ENCODE data around the gene SERGEF.
"Not testable (repeated sequence)": the region's sequence is repeated elsewhere in the genome, so short reads cannot be mapped to it uniquely, and the experiment has no call there.

SERGEF gene

DNA sequence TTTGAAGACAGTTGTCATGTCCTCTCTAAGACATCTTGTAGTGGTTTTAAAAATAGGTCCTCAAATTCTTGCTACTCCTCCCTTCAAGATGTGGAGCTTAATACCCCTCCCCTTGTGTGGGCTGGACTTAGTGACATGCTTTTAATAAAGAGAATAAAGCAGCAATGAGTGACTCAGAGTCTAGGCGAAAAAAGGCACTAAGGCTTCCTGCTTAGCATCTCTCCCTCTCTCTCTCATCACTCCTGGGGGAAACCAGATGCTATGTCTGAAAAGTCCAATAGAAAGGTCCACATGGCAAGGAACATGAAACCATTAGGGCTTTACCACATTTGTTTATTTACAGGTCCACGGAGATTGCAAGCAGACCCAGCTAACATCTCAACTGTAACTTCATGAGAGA lies 11.7 kb downstream of the SERGEF start:
- no peaks in the 10 kb centered on the region for H3K9me3 ChIP-seq (ENCODE audit: control insufficient read depth in 5 of 5, low read length in 5 of 5)
- no peak overlapping the region for H3K9ac ChIP-seq (ENCODE audit: low read length in 5 of 5)
- H3K4me1 ChIP-seq (ENCODE audit: control insufficient read depth in 5 of 5, insufficient read depth in 5 of 5, low read length in 5 of 5), result peaks cover 0 to 2% (median 0%) of the 10 kb centered on the region in 5 donors
- H3K27ac ChIP-seq (ENCODE audit: low read depth, low read length), result no peak overlapping the region
- H3K36me3 ChIP-seq (ENCODE audit: control insufficient read depth in 5 of 5, insufficient read depth in 5 of 5, low read length in 5 of 5), result peaks cover 31 to 58% (median 39%) of the 10 kb centered on the region in 5 donors
- no peaks in the 10 kb centered on the region for H3K27me3 ChIP-seq (ENCODE audit: control insufficient read depth in 5 of 5, insufficient read depth in 4 of 5, low read length in 5 of 5)
- no peak overlapping the region for H3K4me3 ChIP-seq (ENCODE audit: low read depth in 1 of 5, low read length in 5 of 5)

DNA sequence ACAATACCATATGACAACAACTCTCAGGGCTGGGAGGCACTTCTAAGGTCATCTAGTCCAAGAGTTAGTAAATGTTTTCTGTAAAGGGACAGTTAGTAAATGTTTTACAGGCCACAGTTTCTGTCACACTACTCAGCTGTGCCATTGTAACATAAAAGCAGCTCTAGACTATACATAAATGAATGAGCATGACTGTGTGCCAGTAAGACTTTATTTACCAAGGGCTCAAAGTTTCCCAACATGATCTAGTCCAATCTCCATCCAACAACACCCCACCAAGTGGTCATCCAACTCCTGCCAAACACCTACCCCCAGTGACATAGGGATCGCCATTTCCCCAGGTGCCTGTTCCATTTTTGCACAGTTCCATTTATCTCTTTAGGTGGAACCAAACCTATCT lies 12.1 kb downstream of the SERGEF start:
- H3K27me3 ChIP-seq (ENCODE audit: control insufficient read depth in 5 of 5, insufficient read depth in 4 of 5, low read length in 5 of 5), result no peaks in the 10 kb centered on the region
- H3K36me3 ChIP-seq (ENCODE audit: control insufficient read depth in 5 of 5, insufficient read depth in 5 of 5, low read length in 5 of 5), result peaks cover 31 to 61% (median 40%) of the 10 kb centered on the region in 5 donors
- no peak overlapping the region for H3K9ac ChIP-seq (ENCODE audit: low read length in 5 of 5)
- no peak overlapping the region for H3K27ac ChIP-seq (ENCODE audit: low read depth, low read length)
- H3K4me1 ChIP-seq (ENCODE audit: control insufficient read depth in 5 of 5, insufficient read depth in 5 of 5, low read length in 5 of 5), result peaks cover 0 to 2% (median 0%) of the 10 kb centered on the region in 5 donors
- H3K9me3 ChIP-seq (ENCODE audit: control insufficient read depth in 5 of 5, low read length in 5 of 5), result no peaks in the 10 kb centered on the region
- H3K4me3 ChIP-seq (ENCODE audit: low read depth in 1 of 5, low read length in 5 of 5), result no peak overlapping the region

DNA sequence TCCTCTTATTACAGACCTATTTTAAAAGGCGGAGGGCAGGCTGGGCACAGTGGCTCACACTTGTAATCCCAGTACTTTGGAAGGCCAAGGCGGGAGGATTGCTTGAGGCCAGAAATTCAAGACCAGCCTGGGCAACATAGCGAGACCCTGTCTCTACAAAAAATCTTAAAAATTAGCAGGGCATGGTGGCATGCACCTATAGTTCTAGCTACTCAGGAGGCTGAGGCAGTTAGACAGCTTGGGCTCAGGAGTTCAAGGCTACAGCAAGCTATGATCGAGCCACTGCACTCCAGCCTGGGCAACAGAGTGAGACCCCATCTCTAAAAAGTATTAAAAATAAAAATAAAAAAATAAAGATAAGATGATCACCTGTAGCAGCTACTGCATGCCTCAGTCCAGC lies 12.7 kb downstream of the SERGEF start:
- not testable (repeated sequence) for H3K27me3 ChIP-seq (ENCODE audit: control insufficient read depth in 5 of 5, insufficient read depth in 4 of 5, low read length in 5 of 5); H3K4me3 ChIP-seq (ENCODE audit: low read depth in 1 of 5, low read length in 5 of 5); H3K9ac ChIP-seq (ENCODE audit: low read length in 5 of 5); H3K9me3 ChIP-seq (ENCODE audit: control insufficient read depth in 5 of 5, low read length in 5 of 5); H3K4me1 ChIP-seq (ENCODE audit: control insufficient read depth in 5 of 5, insufficient read depth in 5 of 5, low read length in 5 of 5); H3K27ac ChIP-seq (ENCODE audit: low read depth, low read length)
- peaks cover 35 to 60% (median 41%) of the 10 kb centered on the region in 5 donors for H3K36me3 ChIP-seq (ENCODE audit: control insufficient read depth in 5 of 5, insufficient read depth in 5 of 5, low read length in 5 of 5)

DNA sequence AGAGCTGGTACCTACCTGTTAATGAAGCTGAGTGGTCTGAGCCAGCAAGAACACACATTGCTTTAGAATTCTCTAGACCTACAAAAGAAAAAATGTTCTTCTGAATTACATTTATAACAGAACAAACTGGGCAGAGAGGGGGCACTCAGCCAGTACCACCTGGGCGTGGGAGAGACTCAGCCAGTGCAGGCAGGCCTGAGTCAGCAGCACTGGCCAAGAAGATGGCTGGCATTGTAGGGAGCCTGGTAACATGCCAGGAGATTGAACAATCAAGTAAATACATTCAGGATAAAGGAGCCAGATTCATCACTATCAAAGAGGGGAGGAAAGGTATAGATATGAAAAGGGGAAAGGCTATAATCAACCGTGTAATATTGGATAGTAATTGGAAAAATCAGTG lies 19.9 kb downstream of the SERGEF start:
- Histone ChIP-seq H3K9me3 (ENCODE audit: control insufficient read depth in 5 of 5, low read length in 5 of 5) (no peaks in the 10 kb centered on the region), H3K36me3 (ENCODE audit: control insufficient read depth in 5 of 5, insufficient read depth in 5 of 5, low read length in 5 of 5) (peaks cover 13 to 35% (median 26%) of the 10 kb centered on the region in 5 donors), H3K27me3 (ENCODE audit: control insufficient read depth in 5 of 5, insufficient read depth in 4 of 5, low read length in 5 of 5) (no peaks in the 10 kb centered on the region), H3K9ac (ENCODE audit: low read length in 5 of 5) (no peak overlapping the region), H3K4me1 (ENCODE audit: control insufficient read depth in 5 of 5, insufficient read depth in 5 of 5, low read length in 5 of 5) (no peaks in the 10 kb centered on the region), H3K4me3 (ENCODE audit: low read depth in 1 of 5, low read length in 5 of 5) (no peak overlapping the region), H3K27ac (ENCODE audit: low read depth, low read length) (no peak overlapping the region)

DNA sequence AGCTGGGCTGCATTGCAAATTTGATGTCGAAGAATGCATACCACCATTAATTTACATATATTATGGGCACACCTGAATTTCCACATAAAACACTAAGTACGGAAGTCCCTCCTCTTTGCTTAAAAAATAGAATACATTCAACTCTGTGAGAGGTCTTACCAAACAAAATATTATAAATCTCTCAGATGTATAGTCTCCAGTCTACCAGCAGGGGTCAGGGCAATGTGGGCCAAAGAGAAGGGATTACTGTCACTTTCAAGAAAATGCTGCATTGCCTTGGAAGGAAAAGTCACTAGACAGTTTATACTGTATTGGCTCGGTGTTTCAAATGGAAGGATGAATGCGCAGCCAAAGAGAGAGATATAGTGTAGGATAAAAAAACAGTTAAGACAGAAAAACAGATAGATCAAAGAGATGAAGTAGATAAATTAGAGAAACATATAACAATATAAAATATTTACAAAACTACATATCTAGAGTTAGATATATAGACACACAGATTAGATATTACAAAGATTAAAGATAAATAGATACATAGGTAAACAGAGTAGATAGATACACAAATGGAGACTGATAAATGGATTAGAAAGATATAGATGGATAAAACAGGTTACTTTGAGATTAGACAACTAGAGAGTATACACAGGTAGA lies 20.9 kb downstream of the SERGEF start:
- Histone ChIP-seq H3K9ac (ENCODE audit: low read length in 5 of 5) (no peak overlapping the region), H3K4me1 (ENCODE audit: control insufficient read depth in 5 of 5, insufficient read depth in 5 of 5, low read length in 5 of 5) (no peaks in the 10 kb centered on the region), H3K27me3 (ENCODE audit: control insufficient read depth in 5 of 5, insufficient read depth in 4 of 5, low read length in 5 of 5) (no peaks in the 10 kb centered on the region), H3K36me3 (ENCODE audit: control insufficient read depth in 5 of 5, insufficient read depth in 5 of 5, low read length in 5 of 5) (peaks cover 23 to 42% (median 35%) of the 10 kb centered on the region in 5 donors), H3K4me3 (ENCODE audit: low read depth in 1 of 5, low read length in 5 of 5) (no peak overlapping the region), H3K9me3 (ENCODE audit: control insufficient read depth in 5 of 5, low read length in 5 of 5) (no peaks in the 10 kb centered on the region), H3K27ac (ENCODE audit: low read depth, low read length) (no peak overlapping the region)

DNA sequence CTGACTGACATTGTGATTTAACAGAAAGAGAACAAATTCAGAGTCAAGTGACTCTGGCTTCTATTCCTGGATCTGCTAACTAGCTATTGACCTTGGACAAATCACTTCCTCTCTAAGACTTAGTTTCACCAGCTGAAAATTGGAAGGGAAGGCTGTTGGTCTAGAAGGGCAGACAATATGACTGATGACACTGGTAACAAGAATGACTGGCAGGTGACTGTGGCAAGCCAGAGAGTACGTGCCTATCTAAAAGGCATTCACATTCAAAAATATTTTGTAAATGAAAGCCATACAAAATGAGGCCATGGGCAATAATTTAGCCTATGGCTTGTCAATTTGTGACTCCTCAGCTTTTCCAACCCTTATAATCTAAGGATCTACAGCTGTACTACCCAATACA lies 23.5 kb downstream of the SERGEF start:
- Histone ChIP-seq H3K27me3 (ENCODE audit: control insufficient read depth in 5 of 5, insufficient read depth in 4 of 5, low read length in 5 of 5) (no peaks in the 10 kb centered on the region), H3K9me3 (ENCODE audit: control insufficient read depth in 5 of 5, low read length in 5 of 5) (no peaks in the 10 kb centered on the region), H3K4me3 (ENCODE audit: low read depth in 1 of 5, low read length in 5 of 5) (no peak overlapping the region), H3K36me3 (ENCODE audit: control insufficient read depth in 5 of 5, insufficient read depth in 5 of 5, low read length in 5 of 5) (peaks cover 19 to 42% (median 38%) of the 10 kb centered on the region in 5 donors), H3K27ac (ENCODE audit: low read depth, low read length) (no peak overlapping the region), H3K9ac (ENCODE audit: low read length in 5 of 5) (no peak overlapping the region), H3K4me1 (ENCODE audit: control insufficient read depth in 5 of 5, insufficient read depth in 5 of 5, low read length in 5 of 5) (no peaks in the 10 kb centered on the region)

DNA sequence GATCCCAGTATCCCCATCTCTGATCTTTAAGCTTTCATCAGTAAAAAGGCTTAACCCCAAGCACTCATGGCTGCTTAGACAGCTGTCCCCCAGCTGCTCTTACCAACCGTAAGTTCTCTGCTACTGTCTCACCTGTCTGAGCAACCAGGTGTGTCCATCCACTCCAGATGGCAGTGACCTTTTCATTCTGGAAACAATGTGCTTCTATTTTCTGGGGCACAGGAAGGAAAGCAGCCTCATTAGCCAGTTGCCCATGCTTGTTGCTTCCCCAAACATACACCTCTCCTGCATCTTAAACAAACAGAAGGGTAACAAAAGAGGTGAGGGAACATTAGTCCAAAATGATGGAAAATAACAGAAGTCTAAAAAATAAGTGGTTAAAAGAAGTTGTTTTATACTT lies 24.4 kb downstream of the SERGEF start:
- Histone ChIP-seq H3K27me3 (ENCODE audit: control insufficient read depth in 5 of 5, insufficient read depth in 4 of 5, low read length in 5 of 5) (no peaks in the 10 kb centered on the region), H3K36me3 (ENCODE audit: control insufficient read depth in 5 of 5, insufficient read depth in 5 of 5, low read length in 5 of 5) (peaks cover 19 to 42% (median 37%) of the 10 kb centered on the region in 5 donors), H3K4me3 (ENCODE audit: low read depth in 1 of 5, low read length in 5 of 5) (no peak overlapping the region)

DNA sequence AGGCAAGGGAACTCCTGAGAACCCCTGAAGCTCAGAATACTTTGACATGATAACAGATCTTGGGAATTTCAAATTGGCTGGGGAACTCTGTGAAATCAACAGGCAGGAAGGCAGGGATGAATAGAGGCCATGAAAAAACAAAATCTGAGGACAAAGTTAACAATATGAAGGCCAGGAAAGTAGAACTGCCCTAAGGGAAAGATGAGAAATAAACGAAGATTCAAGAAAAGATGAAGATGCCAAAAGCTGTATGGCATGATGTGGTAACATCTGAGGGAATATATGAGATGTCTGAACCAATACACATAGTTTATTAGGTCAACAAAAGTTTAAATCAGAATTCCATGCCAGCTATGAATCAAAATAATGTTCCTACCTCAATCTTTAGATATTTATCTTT lies 25.0 kb downstream of the SERGEF start:
- Histone ChIP-seq H3K9me3 (ENCODE audit: control insufficient read depth in 5 of 5, low read length in 5 of 5) (no peaks in the 10 kb centered on the region), H3K4me3 (ENCODE audit: low read depth in 1 of 5, low read length in 5 of 5) (no peak overlapping the region), H3K9ac (ENCODE audit: low read length in 5 of 5) (no peak overlapping the region), H3K36me3 (ENCODE audit: control insufficient read depth in 5 of 5, insufficient read depth in 5 of 5, low read length in 5 of 5) (peaks cover 19 to 38% (median 35%) of the 10 kb centered on the region in 5 donors), H3K27me3 (ENCODE audit: control insufficient read depth in 5 of 5, insufficient read depth in 4 of 5, low read length in 5 of 5) (no peaks in the 10 kb centered on the region), H3K4me1 (ENCODE audit: control insufficient read depth in 5 of 5, insufficient read depth in 5 of 5, low read length in 5 of 5) (no peaks in the 10 kb centered on the region), H3K27ac (ENCODE audit: low read depth, low read length) (no peak overlapping the region)

More for the DNA sequence above, 24.4 kb downstream of the SERGEF start:
- Histone ChIP-seq H3K27ac (ENCODE audit: low read depth, low read length) (no peak overlapping the region), H3K9me3 (ENCODE audit: control insufficient read depth in 5 of 5, low read length in 5 of 5) (no peaks in the 10 kb centered on the region), H3K9ac (ENCODE audit: low read length in 5 of 5) (no peak overlapping the region), H3K4me1 (ENCODE audit: control insufficient read depth in 5 of 5, insufficient read depth in 5 of 5, low read length in 5 of 5) (no peaks in the 10 kb centered on the region)

DNA sequence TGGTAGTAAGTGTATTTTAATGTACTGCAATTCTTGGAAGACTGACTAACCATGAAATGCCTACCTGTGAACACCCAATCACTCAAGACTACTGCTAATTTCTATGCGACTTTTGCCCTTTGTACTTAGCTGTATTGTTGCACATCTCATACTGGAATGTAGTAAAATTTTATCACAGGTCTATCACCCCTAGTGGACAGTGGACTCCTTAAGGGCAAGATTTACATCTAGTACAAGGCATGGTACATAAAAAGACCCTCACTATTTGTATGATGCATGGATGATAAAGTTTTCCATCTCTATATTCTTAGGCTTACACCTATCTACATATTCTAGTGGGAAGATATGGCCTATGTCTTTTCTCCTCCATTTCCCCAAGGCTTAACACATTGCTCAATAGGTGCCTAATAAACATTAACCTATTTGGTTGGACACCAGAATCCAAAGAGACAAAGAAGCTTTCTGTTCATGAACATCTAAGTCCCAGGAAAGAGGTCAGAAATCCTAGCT lies 26.1 kb downstream of the SERGEF start:
- H3K9ac ChIP-seq (ENCODE audit: low read length in 5 of 5), result no peak overlapping the region
- H3K4me3 ChIP-seq (ENCODE audit: low read depth in 1 of 5, low read length in 5 of 5), result no peak overlapping the region
- no peaks in the 10 kb centered on the region for H3K4me1 ChIP-seq (ENCODE audit: control insufficient read depth in 5 of 5, insufficient read depth in 5 of 5, low read length in 5 of 5)
- peaks cover 19 to 35% (median 33%) of the 10 kb centered on the region in 5 donors for H3K36me3 ChIP-seq (ENCODE audit: control insufficient read depth in 5 of 5, insufficient read depth in 5 of 5, low read length in 5 of 5)
- H3K9me3 ChIP-seq (ENCODE audit: control insufficient read depth in 5 of 5, low read length in 5 of 5), result no peaks in the 10 kb centered on the region
- H3K27me3 ChIP-seq (ENCODE audit: control insufficient read depth in 5 of 5, insufficient read depth in 4 of 5, low read length in 5 of 5), result no peaks in the 10 kb centered on the region
- no peak overlapping the region for H3K27ac ChIP-seq (ENCODE audit: low read depth, low read length)

DNA sequence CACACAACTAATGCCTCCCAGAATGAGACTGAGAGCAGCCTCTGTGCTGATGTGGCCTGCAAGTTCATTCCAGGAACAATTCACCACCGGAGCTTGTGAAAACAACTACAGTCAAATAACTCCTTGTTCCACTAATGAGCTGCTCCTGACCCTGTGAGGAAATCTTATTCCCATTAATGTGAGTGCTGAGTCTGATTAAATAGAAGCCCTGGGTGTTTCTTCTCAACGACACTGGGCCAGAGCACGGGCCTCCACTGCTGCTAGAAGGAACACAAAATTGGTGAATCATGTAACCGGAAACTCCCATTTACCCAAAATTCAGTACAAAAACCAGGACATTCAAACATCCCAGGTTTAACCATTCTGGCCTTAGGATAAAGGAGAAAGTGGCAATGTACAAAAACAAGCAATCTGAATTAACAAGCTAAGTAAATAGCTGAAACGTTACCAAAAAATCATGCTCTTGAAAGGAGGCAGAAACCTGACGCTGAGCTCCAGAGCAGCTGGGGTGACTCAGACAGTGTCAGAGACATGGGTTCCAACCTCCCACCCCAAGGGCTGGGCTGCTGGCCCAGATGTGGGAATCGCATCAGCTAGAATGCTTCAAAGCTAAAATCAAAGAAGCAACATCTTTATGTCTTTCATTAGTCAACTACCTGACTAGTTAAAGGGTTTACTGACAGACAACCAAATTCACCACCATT lies 26.7 kb downstream of the SERGEF start:
- H3K27ac ChIP-seq (ENCODE audit: low read depth, low read length), result no peak overlapping the region
- no peaks in the 10 kb centered on the region for H3K4me1 ChIP-seq (ENCODE audit: control insufficient read depth in 5 of 5, insufficient read depth in 5 of 5, low read length in 5 of 5)
- no peak overlapping the region for H3K9ac ChIP-seq (ENCODE audit: low read length in 5 of 5)
- no peak overlapping the region for H3K4me3 ChIP-seq (ENCODE audit: low read depth in 1 of 5, low read length in 5 of 5)
- H3K36me3 ChIP-seq (ENCODE audit: control insufficient read depth in 5 of 5, insufficient read depth in 5 of 5, low read length in 5 of 5), result peaks cover 23 to 37% (median 33%) of the 10 kb centered on the region in 5 donors
- no peaks in the 10 kb centered on the region for H3K9me3 ChIP-seq (ENCODE audit: control insufficient read depth in 5 of 5, low read length in 5 of 5)
- H3K27me3 ChIP-seq (ENCODE audit: control insufficient read depth in 5 of 5, insufficient read depth in 4 of 5, low read length in 5 of 5), result no peaks in the 10 kb centered on the region

Measured in subcutaneous abdominal adipose tissue (tissue), 5 donors.